Peyer's patch (tissue), 4 donors: ENCODE data around the gene ARAP3. TPM values are rescaled to one million over a fixed set of nuclear protein-coding genes. Genes with fewer than 3 reads are reported as not detected.
A peak's percentile ranks its signal among the peaks of the same experiment; 100 is the strongest.

Experiments used
- DNase-seq, 3 donors: peaks; one replicate each; pipeline ENCODE4 v3.0.0-alpha.2; 2017 to 2019
- H3K27ac ChIP-seq, 4 donors: fragments of 200-600 bp; sonication (generic); one replicate each; pipeline ENCODE4 v1.5.1; 2016 to 2019
- H3K27me3 ChIP-seq, 2 donors: fragments of 200-600 bp; sonication (generic); one replicate each; pipeline ENCODE4 v1.5.1; 2019
- H3K36me3 ChIP-seq, 3 donors: fragments of 200-600 bp; sonication (generic); one replicate each; pipeline ENCODE4 v1.5.1; 2016 to 2019
- H3K4me1 ChIP-seq, 4 donors: fragments of 200-600 bp; sonication (generic); one replicate each; pipeline ENCODE4 v1.5.1; 2016 to 2019
- H3K4me3 ChIP-seq, 4 donors: fragments of 200-600 bp; sonication (generic); 1 replicate in 3 of 4; 2 replicates in 1 of 4; pipeline ENCODE4 v1.5.1; 2016 to 2019; ENCODE audit warnings: mild to moderate bottlenecking in 1 of 4
- H3K9me3 ChIP-seq, 4 donors: fragments of 200-600 bp; sonication (generic); one replicate each; pipeline ENCODE4 v1.5.1; 2016 to 2019; ENCODE audit warnings: mild to moderate bottlenecking in 1 of 4
- POLR2A ChIP-seq, 2 donors: fragments of 450-650 bp; IDR thresholded peaks; one replicate each; pipeline ENCODE4 v1.5.1; 2017; ENCODE audit warnings: antibody characterized with exemption in 2 of 2, mild to moderate bottlenecking in 2 of 2, moderate library complexity in 2 of 2
- total RNA-seq, 4 donors: library from RNA; depleted of rRNA; stranded (reverse); fragments of >200 nt; gene quantifications; one replicate each; pipeline ENCODE4 v1.1.0, GENCODE V29; 2016
- TF ChIP-seq, protein P1 (sequence below), 6 experiments: fragments of 450-650 bp in 4 of 6; fragments of 200-600 bp in 2 of 6; sonication (generic) in 1 of 6; IDR thresholded peaks; one replicate each; pipeline ENCODE4 v1.5.1; 2017 to 2019; ENCODE audit warnings: antibody characterized with exemption in 6 of 6, mild to moderate bottlenecking in 3 of 6, moderate library complexity in 1 of 6

Gene ARAP3
- total RNA-seq, 4 donors from 2014 or later: 1.1 to 13.2 (median 9.7) TPM

DNA sequence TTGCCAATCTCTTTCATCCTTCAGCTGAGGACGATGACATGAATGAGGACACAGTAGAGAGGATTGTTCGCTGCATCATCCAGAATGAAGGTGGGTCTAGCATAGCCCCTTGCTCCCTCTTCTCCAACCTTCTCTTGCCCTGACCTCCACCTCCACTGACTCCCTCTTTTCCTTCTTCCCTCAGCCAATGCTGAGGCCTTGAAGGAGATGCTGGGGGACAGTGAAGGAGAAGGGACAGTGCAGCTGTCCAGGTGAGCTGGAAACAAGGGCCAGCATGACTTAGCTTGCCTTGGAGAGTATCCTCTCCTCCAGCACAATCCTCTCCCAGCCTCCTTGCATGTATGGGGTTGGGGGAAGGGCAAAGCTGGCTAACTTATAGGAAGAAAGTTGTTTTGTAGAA is 43.3 kb downstream of the ARAP3 start:
- TF ChIP-seq, protein P1, sequence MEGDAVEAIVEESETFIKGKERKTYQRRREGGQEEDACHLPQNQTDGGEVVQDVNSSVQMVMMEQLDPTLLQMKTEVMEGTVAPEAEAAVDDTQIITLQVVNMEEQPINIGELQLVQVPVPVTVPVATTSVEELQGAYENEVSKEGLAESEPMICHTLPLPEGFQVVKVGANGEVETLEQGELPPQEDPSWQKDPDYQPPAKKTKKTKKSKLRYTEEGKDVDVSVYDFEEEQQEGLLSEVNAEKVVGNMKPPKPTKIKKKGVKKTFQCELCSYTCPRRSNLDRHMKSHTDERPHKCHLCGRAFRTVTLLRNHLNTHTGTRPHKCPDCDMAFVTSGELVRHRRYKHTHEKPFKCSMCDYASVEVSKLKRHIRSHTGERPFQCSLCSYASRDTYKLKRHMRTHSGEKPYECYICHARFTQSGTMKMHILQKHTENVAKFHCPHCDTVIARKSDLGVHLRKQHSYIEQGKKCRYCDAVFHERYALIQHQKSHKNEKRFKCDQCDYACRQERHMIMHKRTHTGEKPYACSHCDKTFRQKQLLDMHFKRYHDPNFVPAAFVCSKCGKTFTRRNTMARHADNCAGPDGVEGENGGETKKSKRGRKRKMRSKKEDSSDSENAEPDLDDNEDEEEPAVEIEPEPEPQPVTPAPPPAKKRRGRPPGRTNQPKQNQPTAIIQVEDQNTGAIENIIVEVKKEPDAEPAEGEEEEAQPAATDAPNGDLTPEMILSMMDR (IDR thresholded peaks at IDR 0.05): no peak
- no peak for TF ChIP-seq POLR2A (IDR thresholded peaks at IDR 0.05)

DNA sequence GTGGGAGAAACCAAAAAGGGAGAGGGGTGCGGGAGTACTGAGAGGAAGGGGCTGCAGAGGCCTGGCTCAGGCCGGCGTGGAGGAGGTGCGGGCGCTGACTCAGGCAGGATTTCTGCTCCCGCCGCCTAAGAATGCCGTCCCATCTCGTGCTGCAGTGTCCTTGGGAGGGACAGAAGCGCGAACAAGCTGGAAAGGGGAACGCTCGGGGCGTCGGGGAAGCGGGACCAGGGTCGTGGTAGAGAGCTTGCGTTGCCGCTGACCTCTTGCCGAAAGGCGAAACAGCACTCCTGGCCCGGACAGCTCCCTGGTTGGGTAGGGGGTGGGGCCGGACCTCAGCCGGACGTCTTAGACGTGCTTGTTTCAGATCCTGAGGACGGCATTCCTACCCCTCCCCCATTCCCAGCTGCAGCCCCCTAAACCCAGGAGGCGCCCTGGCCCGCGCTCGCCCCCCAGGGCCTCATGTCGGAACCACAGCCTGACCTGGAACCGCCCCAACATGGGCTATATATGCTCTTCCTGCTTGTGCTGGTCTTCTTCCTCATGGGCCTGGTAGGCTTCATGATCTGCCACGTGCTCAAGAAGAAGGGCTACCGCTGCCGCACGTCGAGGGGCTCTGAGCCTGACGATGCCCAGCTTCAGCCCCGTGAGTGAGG is 44.1 kb downstream of the ARAP3 start:
- TF ChIP-seq, protein P1 (IDR thresholded peaks at IDR 0.05): peak; percentile 19 to 64 (median 43)
- TF ChIP-seq POLR2A (IDR thresholded peaks at IDR 0.05): no peak
- Histone ChIP-seq H3K9me3 (no peaks in the 10 kb centered on the region), H3K36me3 (peaks cover 0 to 4% (median 0%) of the 10 kb centered on the region in 3 donors), H3K4me1 (peaks cover 0 to 15% (median 8%) of the 10 kb centered on the region in 4 donors), H3K27me3 (no peaks in the 10 kb centered on the region), H3K4me3 (peak overlapping the region; percentile 66 to 91 (median 76)), H3K27ac (peak overlapping the region in 3 of 4 donors; percentile 81 to 88 (median 84))
- DNase-seq: peak; percentile 71 to 83 (median 78)

More for the DNA sequence above, 43.3 kb downstream of the ARAP3 start:
- H3K9me3 ChIP-seq: no peaks in the 10 kb centered on the region
- H3K4me3 ChIP-seq: no peak overlapping the region
- no peak for DNase-seq
- H3K36me3 ChIP-seq: peaks cover 0 to 4% (median 0%) of the 10 kb centered on the region in 3 donors
- no peaks in the 10 kb centered on the region for H3K27me3 ChIP-seq
- peaks cover 0 to 15% (median 8%) of the 10 kb centered on the region in 4 donors for H3K4me1 ChIP-seq
- H3K27ac ChIP-seq: no peak overlapping the region

DNA sequence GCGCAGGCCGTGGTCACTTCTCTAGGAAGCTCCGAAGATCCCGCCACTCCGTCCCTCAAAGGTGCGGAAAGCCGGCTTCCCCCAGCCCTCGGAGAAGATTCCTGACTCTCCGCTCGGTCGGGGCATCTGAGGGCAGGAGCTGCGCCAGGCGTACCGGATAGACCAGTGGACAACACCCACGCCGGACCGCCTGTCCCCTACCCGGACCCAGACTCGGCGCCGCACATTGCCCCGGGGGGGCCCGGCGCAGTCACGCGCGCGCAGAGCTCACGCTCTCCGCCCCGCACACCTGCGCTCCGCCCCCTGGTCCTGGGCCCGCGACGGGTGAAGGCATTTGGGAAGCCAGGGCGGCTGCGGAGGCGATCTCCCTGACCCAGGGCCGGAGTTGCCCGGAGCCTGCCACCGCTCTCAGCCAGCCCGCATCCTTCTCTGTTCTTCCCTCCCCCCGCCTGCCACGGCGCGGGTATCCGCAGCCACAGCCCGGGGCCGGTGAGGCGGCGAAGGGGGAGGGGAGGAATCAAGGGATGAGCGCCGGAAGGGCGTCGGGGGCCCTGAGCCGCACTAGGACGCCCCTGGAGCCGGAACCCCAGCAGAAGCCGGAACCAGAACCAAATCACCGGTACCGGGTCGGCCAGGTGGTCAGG is 44.8 kb downstream of the ARAP3 start:
- peaks cover 0 to 15% (median 8%) of the 10 kb centered on the region in 4 donors for H3K4me1 ChIP-seq
- H3K27ac ChIP-seq: peak overlapping the region; percentile 63 to 88 (median 82)
- H3K36me3 ChIP-seq: no peaks in the 10 kb centered on the region
- H3K4me3 ChIP-seq: peak overlapping the region; percentile 66 to 91 (median 76)
- TF ChIP-seq POLR2A (IDR thresholded peaks at IDR 0.05): no peak
- TF ChIP-seq, protein P1 (IDR thresholded peaks at IDR 0.05): no peak
- H3K27me3 ChIP-seq: no peaks in the 10 kb centered on the region
- no peaks in the 10 kb centered on the region for H3K9me3 ChIP-seq
- DNase-seq: peak in 2 of 3 donors; percentile 56 to 70

DNA sequence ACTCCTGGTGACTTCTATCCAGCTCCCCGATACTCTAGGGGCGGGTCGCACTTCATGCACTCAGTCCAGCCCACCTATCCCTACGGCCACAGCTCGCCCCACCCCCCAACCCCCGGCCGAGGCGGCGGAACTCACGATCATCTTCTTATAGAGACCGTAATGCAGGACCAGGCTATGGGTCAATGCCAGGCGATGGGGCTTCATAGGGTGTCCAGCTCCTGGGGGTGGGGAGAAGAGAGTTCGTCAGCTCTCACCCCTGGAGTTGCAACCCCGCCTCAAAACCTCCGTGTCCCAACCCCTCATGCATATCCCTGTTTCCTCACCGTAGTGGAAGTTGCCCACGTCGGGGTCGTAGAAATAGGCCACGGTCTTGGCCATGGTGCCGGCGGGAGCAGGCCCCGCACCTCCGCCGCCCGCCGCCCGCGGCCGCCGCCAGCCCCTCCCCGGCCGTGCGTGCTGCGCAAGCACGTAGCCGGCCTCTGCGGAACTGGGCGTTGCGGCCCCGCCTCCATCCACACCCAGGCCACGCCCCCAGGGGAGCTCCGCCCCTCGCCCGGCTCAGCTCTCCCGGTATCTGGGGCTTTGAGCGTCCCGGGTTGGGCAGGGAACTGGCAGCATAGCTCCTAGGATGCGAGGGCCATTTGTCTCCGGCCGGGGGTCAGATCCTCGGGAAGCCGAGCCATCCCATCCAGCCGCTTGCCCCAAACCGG is 45.5 kb downstream of the ARAP3 start, which contains the start of the genes HDAC3 and RELL2:
HDAC3 (minus strand) TSS at position 437 of the 710 bp plus-strand sequence; CDS start at position 378, 59 bp downstream.
RELL2 (plus strand) TSS at position 585 of the 710 bp plus-strand sequence. CDS start 1,229 bp downstream, outside the sequence.
- H3K4me3 ChIP-seq: peak within 1 kb of the TSS; percentile 66 to 91 (median 76)
- H3K27me3 ChIP-seq: no peaks in the 10 kb centered on the region
- H3K27ac ChIP-seq: peak within 1 kb of the TSS; percentile 63 to 88 (median 82)
- DNase-seq: peak; percentile 94 to 98 (median 98)
- H3K36me3 ChIP-seq: no peaks in the 10 kb centered on the region
- H3K4me1 ChIP-seq: peaks cover 0 to 15% (median 8%) of the 10 kb centered on the region in 4 donors
- TF ChIP-seq POLR2A (IDR thresholded peaks at IDR 0.05): peak; percentile 67 to 90
- TF ChIP-seq, protein P1 (IDR thresholded peaks at IDR 0.05): no peak
- H3K9me3 ChIP-seq: no peaks in the 10 kb centered on the region

DNA sequence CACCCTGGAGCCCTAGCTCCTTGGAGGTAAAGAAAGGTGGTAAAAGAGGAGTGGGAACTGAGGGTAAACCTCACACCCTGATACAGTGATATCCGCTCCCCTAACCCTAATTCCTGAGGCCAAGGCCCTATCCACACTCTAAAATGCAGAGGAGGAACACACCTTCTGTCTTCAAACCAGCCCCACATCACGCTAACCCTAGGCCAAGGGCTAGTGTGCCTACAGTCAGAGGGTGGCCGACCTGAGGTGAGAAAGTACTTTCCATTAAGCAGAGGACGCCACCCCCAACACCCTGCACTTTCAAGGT is 46.0 kb downstream of the ARAP3 start:
- Histone ChIP-seq H3K4me1 (peaks cover 0 to 15% (median 8%) of the 10 kb centered on the region in 4 donors), H3K9me3 (no peaks in the 10 kb centered on the region), H3K27me3 (no peaks in the 10 kb centered on the region), H3K4me3 (peak overlapping the region; percentile 66 to 91 (median 76)), H3K27ac (peak overlapping the region; percentile 63 to 88 (median 82)), H3K36me3 (no peaks in the 10 kb centered on the region)
- DNase-seq: no peak
- TF ChIP-seq POLR2A (IDR thresholded peaks at IDR 0.05): no peak
- TF ChIP-seq, protein P1 (IDR thresholded peaks at IDR 0.05): no peak
